Daoy (cell line): ENCODE measurements around the gene MUC21. TPM values are rescaled to one million over a fixed set of nuclear protein-coding genes. Genes with fewer than 3 reads are reported as not detected.
"Not testable (repeated sequence)": the region's sequence is repeated elsewhere in the genome, so short reads cannot be mapped to it uniquely, and the experiment has no call there.

ENCODE experiments used
- DNase-seq: peaks from one replicate; pipeline ENCODE4 v3.0.0-alpha.2; 2015; ENCODE audit warnings: low read depth
- total RNA-seq: library from RNA; depleted of rRNA; stranded (reverse); fragments of >200 nt; shearing (Covaris generic); gene quantifications from 2 replicates; pipeline ENCODE4 v1.2.3, GENCODE V29; 2014

The MUC21 gene
- total RNA-seq, 1 experiment from 2014 or later: not detected

- not testable (repeated sequence) for DNase-seq
These were observed 14.3 kb upstream of the MUC21 start for GRCh38 chr6:30969171-30969570.

GRCh38 chr6:30970946-30971345 lies 12.6 kb upstream of the MUC21 start:
- DNase-seq: no peak

GRCh38 chr6:30972816-30973215 lies 10.7 kb upstream of the MUC21 start:
- no peak for DNase-seq

GRCh38 chr6:30974490-30975252 lies 8.8 kb upstream of the MUC21 start:
- no peak for DNase-seq

GRCh38 chr6:30979141-30979540 lies 4.4 kb upstream of the MUC21 start:
- DNase-seq: no peak

GRCh38 chr6:30979690-30980089 lies 3.8 kb upstream of the MUC21 start:
- no peak for DNase-seq

- peak; percentile 81 for DNase-seq
These were observed 1.4 kb upstream of the MUC21 start for GRCh38 chr6:30981942-30982772.

- DNase-seq: no peak
These were observed 2.0 kb downstream of the MUC21 start for GRCh38 chr6:30985490-30985889.

- DNase-seq: no peak
These were observed 3.8 kb downstream of the MUC21 start for GRCh38 chr6:30987304-30987703.

GRCh38 chr6:30988209-30988825 lies 4.8 kb downstream of the MUC21 start:
- no peak for DNase-seq

- no peak for DNase-seq
These were observed 7.0 kb downstream of the MUC21 start for GRCh38 chr6:30990422-30991086.

GRCh38 chr6:30991891-30992290 lies 8.4 kb downstream of the MUC21 start:
- peak; percentile 43 for DNase-seq

GRCh38 chr6:30997301-30997700 lies 13.8 kb downstream of the MUC21 start:
- no peak for DNase-seq

GRCh38 chr6:30998785-30999184 lies 15.3 kb downstream of the MUC21 start:
- DNase-seq: no peak

GRCh38 chr6:31000067-31000860 lies 16.7 kb downstream of the MUC21 start:
- not testable (repeated sequence) for DNase-seq

- DNase-seq: no peak
These were observed 17.9 kb downstream of the MUC21 start for GRCh38 chr6:31001281-31001888.

GRCh38 chr6:31002471-31002870 lies 19.0 kb downstream of the MUC21 start:
- DNase-seq: no peak

GRCh38 chr6:31004794-31005193 lies 21.3 kb downstream of the MUC21 start:
- DNase-seq: no peak

- DNase-seq: no peak
These were observed 21.9 kb downstream of the MUC21 start for GRCh38 chr6:31005249-31006020.

- peak; percentile 86 for DNase-seq
These were observed 24.2 kb downstream of the MUC21 start for GRCh38 chr6:31007694-31008093.
